ENCODE data around the gene AGBL1.
"Not testable (repeated sequence)": the region's sequence is repeated elsewhere in the genome, so short reads cannot be mapped to it uniquely, and the experiment has no call there.

The AGBL1 gene

DNA sequence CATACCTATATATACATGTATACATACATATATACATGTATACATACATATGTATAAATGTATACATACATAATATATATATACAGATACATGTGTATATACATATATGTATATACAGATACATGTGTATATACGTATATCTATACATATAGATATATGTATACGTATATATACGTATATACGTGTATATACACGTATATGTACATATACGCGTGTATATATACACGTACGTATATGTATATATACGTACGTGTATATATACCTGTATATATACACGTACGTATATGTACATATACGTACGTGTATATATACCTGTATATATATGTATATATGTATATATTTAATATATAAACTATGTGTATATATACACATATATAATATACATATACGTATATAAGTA lies 955.2 kb downstream of the AGBL1 start:
- H3K4me3 ChIP-seq (ENCODE audit: low read depth, low read length): no peak overlapping the region
- no peak for DNase-seq (ENCODE audit: low read depth)
- TF ChIP-seq, protein P1, sequence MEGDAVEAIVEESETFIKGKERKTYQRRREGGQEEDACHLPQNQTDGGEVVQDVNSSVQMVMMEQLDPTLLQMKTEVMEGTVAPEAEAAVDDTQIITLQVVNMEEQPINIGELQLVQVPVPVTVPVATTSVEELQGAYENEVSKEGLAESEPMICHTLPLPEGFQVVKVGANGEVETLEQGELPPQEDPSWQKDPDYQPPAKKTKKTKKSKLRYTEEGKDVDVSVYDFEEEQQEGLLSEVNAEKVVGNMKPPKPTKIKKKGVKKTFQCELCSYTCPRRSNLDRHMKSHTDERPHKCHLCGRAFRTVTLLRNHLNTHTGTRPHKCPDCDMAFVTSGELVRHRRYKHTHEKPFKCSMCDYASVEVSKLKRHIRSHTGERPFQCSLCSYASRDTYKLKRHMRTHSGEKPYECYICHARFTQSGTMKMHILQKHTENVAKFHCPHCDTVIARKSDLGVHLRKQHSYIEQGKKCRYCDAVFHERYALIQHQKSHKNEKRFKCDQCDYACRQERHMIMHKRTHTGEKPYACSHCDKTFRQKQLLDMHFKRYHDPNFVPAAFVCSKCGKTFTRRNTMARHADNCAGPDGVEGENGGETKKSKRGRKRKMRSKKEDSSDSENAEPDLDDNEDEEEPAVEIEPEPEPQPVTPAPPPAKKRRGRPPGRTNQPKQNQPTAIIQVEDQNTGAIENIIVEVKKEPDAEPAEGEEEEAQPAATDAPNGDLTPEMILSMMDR (IDR thresholded peaks at IDR 0.05; ENCODE audit: control insufficient read depth, extremely low read depth, insufficient read depth): no peak

DNA sequence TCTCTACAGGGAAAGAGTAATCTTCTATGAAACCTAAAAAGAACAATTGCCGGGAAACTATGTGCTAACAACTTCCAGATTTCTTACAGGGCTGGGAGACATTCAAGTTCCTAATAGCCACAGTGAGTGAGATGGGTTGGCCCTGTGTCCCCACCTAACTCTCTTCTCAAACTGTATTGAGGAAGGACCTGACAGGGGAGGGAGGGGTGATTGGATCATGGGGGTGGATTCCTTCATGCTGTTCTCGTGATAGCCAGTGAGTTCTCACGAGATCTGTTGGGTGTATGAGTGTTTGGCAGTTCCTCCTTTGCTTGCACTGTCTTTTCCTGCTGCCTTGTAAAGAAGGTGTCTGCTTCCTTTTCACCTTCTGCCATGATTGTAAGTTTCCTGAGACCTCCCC lies 958.7 kb downstream of the AGBL1 start:
- TF ChIP-seq, protein P1 (IDR thresholded peaks at IDR 0.05; ENCODE audit: control insufficient read depth, extremely low read depth, insufficient read depth): no peak
- H3K4me3 ChIP-seq (ENCODE audit: low read depth, low read length): no peak overlapping the region
- no peak for DNase-seq (ENCODE audit: low read depth)

DNA sequence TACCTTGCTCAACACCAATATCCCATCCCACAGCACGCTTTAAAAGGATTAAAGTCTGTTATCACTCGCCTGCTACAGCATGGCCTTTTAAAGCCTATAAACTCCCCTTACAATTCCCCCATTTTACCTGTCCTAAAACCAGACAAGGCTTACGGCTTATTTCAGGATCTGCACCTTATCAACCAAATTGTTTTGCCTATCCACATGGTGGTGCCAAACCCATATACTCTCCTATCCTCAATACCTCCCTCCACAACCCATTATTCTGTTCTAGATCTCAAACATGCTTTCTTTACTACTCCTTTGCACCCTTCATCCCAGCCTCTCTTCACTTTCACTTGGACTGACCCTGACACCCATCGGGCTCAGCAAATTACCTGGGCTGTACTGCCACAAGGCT lies 962.9 kb downstream of the AGBL1 start:
- not testable (repeated sequence) for DNase-seq (ENCODE audit: low read depth)

DNA sequence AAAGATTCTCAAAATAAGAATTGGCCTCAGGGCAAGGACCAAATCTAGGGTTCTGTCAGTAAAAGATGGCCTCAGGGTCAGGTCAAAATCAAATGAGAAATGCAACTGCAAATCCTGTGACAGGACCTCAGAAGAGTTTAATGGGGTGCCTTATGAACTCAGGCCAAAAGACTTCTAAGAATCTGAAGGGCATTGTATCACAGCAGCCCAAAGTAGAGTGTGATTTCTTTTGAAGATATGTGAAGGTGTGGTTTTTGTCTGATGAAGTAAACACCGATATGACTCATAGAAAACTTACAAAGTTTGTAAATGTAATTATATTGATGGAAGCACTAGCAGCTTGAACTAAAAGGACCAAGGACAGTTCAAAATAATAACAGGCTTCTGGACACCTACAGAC lies 966.1 kb downstream of the AGBL1 start:
- DNase-seq (ENCODE audit: low read depth): no peak
- TF ChIP-seq, protein P1 (IDR thresholded peaks at IDR 0.05; ENCODE audit: control insufficient read depth, extremely low read depth, insufficient read depth): no peak
- no peak overlapping the region for H3K4me3 ChIP-seq (ENCODE audit: low read depth, low read length)

More for the DNA sequence above, 962.9 kb downstream of the AGBL1 start:
- TF ChIP-seq, protein P1 (IDR thresholded peaks at IDR 0.05; ENCODE audit: control insufficient read depth, extremely low read depth, insufficient read depth): peak; percentile 18; the same call in 1 of the 2 replicates
- H3K4me3 ChIP-seq (ENCODE audit: low read depth, low read length): not testable (repeated sequence)

DNA sequence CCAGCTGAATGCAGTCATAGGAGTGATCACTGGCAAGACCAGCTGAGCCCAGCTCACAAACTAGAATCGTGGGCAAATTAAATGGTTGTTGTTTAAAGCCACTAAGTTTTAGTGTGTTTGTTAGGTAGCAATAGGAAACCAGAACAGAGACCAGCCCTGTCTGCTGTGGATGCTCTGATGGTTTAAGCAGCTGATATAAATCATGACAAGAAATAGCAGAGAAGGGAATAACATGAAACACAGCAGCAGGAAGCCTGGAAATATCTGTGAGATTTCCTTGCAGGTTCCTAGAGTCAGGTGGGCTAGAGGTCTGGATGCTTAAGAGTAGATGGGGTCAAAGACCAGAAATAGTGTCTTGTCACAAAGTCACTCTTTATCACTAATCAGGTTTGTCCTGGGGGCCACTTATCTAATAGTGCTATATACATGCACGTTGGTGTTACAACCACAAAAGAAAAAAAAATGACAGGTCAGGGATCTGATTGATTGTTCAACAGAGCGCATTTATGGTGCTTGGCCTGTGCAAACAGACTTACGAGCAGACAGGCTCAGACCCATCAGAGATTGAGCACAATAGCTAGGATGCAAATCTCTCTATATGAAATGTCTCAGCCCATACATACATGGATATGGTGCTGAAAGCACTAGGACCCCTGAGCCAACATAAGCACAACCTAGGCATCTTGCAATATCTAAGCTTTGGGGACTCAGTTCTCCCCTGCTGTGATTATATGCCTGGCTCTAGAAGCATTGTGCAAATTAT lies 967.7 kb downstream of the AGBL1 start:
- TF ChIP-seq, protein P1 (IDR thresholded peaks at IDR 0.05; ENCODE audit: control insufficient read depth, extremely low read depth, insufficient read depth): no peak
- H3K4me3 ChIP-seq (ENCODE audit: low read depth, low read length): no peak overlapping the region
- DNase-seq (ENCODE audit: low read depth): no peak

Measured in LNCaP clone FGC (cell line).